GM12864 (cell line): ENCODE results near the gene C3orf62.
"Not testable (repeated sequence)": the region's sequence is repeated elsewhere in the genome, so short reads cannot be mapped to it uniquely, and the experiment has no call there.

Experiments used
- DNase-seq: peaks from one replicate; pipeline ENCODE4 v3.0.0-alpha.2; 2011; ENCODE audit warnings: low read depth
- H3K4me3 ChIP-seq: 2 replicates; pipeline ENCODE4 v1.5.1; 2011; ENCODE audit warnings: mild to moderate bottlenecking, low read depth, low read length, control low read depth
- CTCF ChIP-seq: IDR thresholded peaks from 2 replicates; pipeline ENCODE4 v1.5.1; 2011; ENCODE audit warnings: low read depth, mild to moderate bottlenecking, moderate library complexity, low read length, control low read depth, inconsistent platforms; ENCODE audit errors: missing control alignments

Gene C3orf62

GRCh38 chr3:49255718-49256511 lies 21.1 kb downstream of the C3orf62 start:
- TF ChIP-seq CTCF = no peak
- no peak for DNase-seq
- no peak overlapping the region for H3K4me3 ChIP-seq

GRCh38 chr3:49255112-49255511 lies 21.9 kb downstream of the C3orf62 start:
- no peak overlapping the region for H3K4me3 ChIP-seq
- TF ChIP-seq CTCF = no peak
- DNase-seq = no peak

- TF ChIP-seq CTCF = no peak
- DNase-seq = no peak
- no peak overlapping the region for H3K4me3 ChIP-seq
Observed at GRCh38 chr3:49253512-49253911, 23.5 kb downstream of the C3orf62 start.

GRCh38 chr3:49248840-49249227 lies 28.2 kb downstream of the C3orf62 start:
- H3K4me3 ChIP-seq = no peak overlapping the region
- no peak for DNase-seq
- no peak for TF ChIP-seq CTCF

- no peak for TF ChIP-seq CTCF
- DNase-seq = no peak
- no peak overlapping the region for H3K4me3 ChIP-seq
Observed at GRCh38 chr3:49244581-49245205, 32.3 kb downstream of the C3orf62 start.

- not testable (repeated sequence) for DNase-seq, H3K4me3 ChIP-seq
Observed at GRCh38 chr3:49240091-49240490, 36.9 kb downstream of the C3orf62 start.

GRCh38 chr3:49238274-49239127 lies 38.5 kb downstream of the C3orf62 start:
- H3K4me3 ChIP-seq = no peak overlapping the region
- TF ChIP-seq CTCF = no peak
- DNase-seq = no peak
